NCI-H146 (cell line): Measurements from ENCODE around the gene TRIM28.

Experiments
- DNase-seq: peaks from one replicate; lab custom pipeline; 2025; lab: John Stamatoyannopoulos, UW

The TRIM28 gene

DNA sequence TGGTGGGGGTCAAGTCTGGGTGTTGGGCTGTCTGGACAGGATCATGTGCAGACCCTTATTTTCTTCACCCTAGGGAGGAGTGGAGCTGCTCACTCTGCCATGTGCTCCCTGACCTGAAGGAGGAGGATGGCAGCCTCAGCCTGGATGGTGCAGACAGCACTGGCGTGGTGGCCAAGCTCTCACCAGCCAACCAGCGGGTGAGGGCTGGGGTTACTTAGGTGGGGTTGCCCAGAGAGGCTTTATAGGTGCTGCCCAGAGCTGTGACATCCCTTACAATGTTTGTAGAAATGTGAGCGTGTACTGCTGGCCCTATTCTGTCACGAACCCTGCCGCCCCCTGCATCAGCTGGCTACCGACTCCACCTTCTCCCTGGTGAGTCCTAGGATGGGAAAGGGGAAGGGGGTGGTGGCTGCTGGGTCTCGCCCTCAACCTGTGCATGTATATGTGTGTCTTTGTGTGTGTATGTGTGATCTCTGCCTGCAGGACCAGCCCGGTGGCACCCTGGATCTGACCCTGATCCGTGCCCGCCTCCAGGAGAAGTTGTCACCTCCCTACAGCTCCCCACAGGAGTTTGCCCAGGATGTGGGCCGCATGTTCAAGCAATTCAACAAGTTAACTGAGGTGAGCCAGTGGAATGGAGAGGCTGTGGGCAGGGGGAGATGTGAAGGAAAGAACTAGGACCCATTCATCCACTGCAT, 5.9 kb downstream of the TRIM28 start:
- no peak for DNase-seq

DNA sequence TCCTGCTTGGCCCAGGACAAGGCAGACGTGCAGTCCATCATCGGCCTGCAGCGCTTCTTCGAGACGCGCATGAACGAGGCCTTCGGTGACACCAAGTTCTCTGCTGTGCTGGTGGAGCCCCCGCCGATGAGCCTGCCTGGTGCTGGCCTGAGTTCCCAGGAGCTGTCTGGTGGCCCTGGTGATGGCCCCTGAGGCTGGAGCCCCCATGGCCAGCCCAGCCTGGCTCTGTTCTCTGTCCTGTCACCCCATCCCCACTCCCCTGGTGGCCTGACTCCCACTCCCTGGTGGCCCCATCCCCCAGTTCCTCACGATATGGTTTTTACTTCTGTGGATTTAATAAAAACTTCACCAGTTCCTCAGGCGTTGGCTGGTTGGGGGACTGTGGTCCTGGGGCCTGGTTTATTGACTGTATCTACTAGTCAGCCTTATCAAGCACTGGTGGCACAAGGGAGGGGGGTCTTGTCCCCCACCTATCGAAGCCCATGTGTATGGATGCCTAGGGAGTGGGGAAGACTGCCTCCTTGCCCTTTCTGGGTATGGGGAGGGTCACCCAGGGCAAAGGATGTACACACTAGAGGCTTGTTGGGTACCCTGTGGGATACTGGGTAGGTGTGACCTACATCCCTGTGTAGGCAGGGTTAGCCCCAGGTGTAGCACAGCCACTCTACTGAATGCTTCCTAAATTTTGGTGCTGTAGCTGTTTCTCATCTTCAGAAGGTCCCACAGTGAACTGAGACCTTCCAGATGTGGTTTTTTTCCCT, 6.7 kb downstream of the TRIM28 start:
- no peak for DNase-seq

DNA sequence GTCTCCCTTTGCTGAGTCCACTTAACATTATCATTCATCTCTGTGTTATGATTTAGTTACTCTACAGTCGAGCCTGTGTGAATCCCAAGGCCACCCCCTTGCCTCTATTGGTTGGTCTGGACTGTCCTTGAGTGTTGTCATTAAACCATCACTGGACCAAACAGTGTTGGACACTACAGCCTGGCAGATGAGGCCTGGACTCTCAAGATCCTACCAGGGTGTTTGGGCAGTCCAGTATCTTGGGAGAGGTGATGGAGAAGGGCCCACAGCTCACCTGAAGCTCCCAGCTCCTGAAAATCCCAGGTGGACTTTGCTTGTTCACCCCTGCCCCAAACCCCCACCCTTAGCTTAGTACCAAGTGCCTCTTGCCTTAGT, 7.2 kb downstream of the TRIM28 start:
- no peak for DNase-seq

DNA sequence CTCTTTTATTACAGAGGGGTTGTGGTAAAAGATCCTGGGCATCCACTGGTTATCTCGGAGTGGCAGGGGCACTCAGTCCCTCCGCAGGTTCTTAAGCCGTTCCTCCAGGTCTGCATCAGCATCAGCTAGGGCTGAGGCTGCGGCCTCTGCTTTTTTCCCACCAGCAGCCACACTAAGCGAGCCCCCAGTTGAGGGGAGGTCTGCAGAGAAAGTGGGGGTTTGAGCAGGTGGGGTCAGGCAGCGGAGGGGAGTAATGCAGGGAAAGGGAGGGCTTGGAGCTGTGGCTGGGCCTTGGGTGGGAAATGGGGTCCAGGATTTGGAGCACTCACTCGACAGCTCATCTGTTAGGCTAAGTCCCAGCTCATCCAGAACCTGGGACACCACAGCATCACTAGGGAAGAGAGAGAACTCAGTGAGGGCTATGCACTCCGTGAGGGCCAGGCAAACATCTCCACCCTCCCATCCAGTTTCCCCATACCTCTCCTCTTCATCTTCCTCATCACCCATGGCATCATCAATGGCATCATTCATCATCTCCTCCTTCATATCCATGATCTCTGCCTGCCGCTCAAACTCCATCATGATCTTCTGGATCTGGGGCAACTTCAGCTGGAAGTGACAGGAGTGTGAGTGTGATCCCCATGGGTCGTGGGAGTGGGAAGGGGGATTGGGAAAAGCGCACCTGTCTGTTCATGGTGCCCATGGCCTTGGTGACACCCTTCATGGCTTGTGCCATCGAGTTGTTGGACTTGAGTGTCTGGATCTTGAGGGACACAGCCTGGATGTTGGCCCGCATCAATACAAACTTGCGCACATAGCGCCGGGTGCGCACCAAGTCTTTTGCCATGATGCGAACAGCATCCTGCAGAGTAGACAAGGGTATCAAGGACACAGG, 8.0 kb downstream of the TRIM28 start:
- DNase-seq: no peak

DNA sequence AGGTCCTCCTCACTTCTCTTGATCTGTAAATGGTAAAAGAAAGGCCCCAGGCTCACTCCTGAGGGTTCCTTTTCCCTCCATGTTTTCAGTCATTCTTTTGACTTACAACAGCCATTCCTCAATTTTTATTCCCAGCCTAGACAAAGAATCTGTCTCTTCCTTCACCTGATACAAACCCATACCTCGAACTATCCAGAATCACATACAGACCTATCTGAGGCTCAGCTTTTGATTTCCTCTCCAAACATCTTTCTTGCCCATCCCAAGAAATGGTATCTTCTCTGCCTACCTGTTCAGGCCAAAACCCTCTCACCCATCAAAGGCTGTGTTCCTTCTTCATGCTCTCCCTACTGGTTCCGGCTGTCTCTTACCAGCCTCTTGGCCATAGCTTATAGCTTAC, 8.8 kb downstream of the TRIM28 start:
- no peak for DNase-seq

DNA sequence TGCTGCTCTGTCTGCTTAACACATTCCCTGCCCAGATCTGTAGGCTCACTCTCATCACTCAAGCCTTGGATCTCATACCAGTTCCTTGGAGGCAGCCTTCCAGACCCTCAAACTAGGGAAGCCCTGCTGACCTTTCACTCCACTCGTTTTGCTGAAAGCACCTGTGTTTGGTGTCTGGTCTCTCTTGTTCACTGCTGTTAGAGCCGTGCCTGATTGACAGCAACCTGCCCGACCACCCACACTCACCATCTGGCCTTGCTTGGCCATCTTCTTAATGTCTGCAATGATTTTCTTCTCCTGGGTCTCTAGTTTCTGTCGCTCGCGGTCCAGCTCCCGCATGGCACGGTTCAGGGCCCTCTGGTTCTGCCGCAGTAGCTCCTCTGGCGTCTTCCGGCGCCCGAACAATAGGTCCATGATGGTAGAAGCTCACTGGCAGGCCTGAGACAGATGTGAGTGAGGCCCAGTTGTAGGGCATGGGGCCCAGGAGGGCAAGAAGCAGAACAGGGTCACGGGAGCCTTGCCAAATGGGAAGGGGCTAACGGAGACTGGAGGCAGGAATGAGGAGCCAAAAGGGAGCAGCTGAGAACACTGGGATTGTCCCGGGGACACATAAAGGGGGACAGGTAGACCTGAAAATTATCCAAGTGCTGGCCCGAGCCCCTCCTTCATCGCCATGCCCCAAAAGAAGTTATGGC, 10.1 kb downstream of the TRIM28 start:
- DNase-seq: no peak

DNA sequence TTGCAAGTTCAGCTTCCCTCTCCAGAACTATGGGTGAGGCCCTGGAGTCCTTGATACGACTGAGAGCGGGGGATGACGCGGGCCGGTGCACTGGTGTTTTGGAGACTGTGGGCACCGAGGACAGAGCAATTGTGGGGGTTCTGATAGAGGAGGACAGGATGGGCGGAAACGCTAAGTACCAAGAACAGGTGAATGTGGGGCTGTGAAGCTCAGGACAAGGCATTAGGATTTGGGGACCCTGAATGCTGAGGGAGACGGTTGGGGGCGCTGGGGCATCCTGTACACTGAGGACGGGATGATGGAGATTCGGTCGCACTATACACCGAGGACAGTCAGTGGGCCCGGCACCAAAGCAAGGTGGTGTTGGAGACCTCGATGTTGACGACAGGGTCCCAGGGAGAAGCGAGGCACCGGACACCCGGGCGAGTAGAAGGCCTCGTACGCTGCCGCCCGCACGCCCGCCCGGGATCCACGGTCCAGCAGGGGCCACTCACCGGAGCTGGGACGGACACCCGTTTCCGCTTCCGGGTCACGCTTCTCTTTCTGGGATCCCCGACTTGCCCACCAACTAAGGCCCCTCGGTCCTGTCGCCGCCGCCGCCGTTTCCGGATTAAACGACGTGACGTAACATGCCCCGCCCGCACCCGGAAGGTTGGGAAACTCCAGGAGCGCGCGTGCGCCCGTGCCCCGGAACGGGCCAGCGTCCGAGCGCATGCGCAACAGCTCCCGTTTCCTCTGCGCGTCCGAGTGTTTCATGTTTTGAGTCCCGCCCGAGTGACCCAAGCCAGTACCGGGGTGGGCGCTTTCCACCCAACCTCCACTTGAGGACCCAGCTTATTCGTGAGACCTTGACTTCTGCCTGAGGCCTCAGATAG, 10.9 kb downstream of the TRIM28 start, which contains the start of gene CHMP2A:
Gene CHMP2A (minus strand): TSS at position 612 of the 875 bp plus-strand sequence. CDS start 893 bp downstream, outside the sequence.
- no peak for DNase-seq

DNA sequence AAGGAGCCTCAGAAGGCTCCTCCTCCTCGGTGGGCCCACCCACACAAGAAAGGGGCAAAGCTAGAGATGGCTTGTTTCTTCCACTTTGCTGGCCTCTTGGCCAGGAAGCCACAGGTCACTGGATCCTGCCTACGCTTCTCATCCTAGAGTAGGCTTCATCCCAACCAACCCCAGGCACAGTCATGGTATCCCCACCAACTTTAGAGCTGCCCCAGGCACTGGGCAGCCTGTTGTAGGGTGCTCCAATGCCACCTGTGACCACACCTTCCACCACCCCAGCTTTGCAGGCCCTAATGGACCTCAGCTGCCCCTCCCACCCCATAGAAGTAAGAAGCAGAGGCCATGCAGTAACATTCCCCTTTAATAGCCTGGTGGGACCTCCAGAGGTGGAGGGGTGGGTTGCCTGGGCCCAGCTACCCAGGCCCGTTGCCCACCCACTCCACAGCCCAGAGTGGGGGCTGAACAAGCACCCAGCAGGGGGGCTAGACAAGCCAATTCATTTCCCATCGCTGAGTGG, 11.6 kb downstream of the TRIM28 start:
- DNase-seq: no peak

DNA sequence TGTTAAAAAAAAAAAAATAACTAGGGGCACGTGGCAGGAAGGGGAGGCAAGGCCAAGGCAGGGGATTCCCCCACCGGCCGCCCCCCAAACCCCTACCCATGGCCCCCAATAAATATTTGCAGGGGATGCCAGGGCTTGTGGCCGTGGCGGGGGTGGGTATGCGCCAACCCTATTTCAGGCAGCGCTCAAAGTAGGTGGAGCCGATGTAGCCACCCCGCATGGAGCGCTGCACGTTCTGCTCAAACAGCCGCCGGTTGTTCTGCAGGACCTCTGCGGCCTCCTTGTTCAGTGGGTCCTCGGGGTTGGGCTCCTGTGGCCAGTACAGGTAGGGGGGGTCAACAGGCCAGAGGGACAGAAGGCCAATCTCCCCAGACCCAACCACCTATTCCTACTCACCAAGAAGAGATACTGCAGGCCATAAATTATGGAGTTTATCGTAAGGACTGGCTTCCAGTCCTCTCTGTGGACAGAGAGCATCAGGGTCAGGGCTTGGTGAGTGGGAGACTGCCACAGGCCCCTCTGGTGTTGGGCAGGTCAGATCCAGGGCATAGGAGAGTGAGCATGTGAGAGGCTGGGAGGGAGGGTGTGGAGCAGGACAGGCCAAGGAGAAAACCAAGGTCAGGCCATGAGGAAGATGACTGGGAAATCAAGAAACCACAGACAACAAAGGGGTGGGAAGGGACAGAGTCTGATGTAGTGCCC, 12.2 kb downstream of the TRIM28 start:
- DNase-seq: no peak

DNA sequence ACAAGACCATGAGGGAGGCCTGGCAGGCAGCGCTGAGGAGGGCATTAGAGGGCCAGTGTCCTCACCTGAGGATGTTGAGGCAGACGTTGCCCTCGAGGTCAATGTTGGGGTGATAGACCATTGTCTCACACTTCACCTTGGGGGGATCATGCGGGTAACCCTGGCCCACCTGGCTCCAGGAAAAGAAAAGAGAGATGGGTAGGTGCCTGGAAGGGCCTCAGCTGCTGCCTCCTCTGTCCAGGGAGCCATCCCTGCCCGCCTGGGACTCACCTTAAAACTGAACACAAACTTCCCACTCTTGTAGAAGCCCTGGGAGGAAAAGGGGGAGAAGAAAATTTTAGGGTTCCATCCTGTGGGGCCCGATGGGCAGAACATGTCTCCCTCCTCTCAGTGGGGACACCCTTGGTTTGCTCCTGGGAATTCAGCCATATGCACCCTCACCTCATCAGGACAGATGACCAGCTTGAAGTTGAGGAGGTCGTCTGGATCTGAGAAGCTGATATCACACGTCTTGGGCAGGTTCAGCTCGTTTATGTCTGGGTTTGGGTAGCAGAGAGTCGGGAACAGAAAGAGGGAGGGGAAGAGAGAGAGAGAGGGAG, 12.9 kb downstream of the TRIM28 start:
- no peak for DNase-seq

DNA sequence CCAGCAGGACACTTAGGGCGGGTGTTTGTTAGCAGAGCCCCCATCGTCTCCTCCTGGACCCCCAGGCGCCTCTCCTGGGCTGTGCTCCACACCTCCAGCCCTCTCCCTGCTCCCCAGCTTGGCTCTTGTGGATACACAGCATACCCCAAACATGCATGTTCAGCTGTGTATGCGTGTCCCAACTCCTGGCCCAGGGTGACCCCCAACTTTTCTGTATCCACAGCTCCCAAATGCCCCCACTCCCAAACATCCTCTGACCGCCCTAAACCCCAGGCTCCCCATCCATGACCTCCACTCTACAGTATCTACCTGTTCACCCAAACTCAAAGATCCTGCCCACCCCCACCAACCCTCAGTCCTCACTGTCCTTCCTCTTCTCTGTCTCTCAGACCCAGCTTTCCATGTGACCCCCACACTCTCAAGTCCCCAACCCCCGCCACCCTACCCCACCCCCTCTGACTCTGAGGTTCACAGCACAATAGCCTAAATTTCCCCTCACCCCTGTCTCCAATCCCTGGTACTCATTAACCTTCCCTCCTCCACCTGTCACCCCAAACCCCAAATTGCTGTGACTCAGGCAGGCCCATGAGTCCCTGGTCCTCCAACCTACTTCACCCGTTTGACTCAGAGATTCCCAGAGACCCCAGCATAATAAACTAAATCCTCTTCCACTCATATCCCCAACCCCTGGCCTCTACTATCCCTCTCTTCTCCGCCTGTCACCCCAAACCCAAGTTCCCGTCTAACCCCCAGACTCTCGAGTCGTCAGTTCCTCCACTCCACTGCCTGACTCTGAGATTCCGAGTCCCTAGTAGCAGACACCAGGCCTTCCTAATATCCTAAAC, 13.6 kb downstream of the TRIM28 start:
- DNase-seq: no peak

DNA sequence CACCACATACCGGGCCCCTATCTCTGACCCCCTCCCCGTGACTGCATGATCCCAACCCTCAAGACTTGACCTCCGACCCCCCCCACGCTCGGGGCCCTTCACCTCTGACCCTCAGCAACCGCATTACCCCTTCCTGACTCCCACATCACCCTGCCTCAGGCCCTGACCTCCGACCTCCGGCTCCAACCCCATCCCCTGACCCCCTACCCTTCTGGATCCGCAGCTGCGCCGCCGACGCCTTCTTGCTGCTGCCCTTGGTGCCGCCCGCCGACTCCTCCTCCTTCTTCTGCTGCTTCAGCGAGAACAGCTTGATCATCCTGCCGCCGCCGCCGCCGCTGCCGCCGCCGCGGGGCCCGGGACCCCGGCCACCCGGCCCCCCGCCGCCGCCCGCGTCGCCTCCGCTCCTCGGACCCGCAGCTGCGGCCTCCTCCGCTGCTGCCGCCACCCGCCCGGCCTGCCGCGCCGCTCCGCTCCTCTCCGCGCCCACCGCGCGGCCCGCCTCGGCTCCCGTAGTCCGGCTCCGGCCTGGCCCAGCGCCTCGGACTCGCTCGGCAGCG, 14.3 kb downstream of the TRIM28 start, which contains the start of gene UBE2M:
Gene UBE2M (minus strand): TSS at position 546 of the 557 bp plus-strand sequence. CDS start 230 bp downstream, at position 316.
- no peak for DNase-seq

DNA sequence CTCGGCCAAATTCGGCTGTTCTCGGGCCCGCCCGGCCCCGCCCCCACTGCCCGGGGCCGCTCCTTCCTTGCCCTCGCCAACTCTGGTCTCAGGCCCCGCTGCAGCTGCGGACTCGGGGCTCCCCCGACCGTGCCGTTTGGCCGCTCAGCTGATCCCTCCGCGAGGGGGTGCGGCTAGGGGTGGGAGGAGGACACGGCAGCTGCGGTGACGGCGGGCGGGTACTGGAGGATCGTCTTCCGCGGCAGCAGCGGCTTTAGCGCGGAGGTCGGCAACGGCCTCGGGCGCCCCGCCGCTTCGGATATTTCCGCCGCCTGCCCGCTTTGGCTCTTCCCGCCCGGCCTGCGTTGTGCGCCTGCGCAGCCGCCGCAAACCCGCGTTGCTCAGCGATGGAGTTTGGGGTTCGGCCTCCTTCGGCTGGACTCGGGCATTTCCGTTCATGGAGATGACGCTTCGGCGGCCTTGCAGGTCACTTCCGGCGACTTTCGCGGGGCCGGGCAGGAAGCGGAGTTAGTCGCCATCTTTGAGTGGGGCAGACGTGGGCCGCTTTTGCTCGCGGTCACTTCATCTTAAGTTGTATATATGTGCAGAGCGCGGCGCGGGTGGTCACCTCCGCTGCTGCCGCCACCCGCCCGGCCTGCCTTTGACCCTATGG, 14.9 kb downstream of the TRIM28 start:
- no peak for DNase-seq

DNA sequence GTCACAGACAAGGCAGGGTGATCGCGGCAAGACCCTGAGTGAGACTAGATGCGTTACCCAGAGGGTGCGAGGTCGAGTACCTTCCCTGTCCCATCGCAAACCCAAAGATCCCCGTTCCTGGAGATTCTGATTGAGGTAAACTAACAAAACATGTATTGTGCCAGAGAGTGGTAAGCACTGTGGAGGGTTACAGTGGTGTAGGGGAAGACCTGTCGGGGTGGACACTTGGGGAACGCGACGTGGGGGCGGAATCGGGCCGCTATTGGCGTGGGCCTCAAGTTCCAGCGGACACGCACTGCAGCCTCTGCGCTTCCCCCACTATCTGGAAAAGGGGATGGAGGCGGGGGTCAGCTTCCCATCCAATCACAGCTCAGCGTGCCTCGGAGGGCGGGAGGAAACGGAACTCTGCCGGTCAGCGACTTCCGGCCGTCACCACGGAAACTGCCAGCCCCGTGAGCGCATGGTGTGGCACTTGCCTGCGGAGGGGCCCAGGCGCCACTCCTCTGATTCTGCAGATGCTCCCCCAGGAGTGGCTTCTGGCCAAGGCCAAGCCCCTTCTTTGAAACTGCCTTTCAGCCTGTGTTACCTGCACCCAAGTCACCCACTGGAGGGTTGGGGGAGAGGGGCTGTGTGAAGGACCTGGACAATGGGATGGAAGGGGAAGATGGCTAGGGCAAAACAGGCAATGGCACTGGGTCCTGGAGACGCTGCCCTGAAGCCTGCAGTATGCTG, 15.6 kb downstream of the TRIM28 start:
- DNase-seq: no peak

DNA sequence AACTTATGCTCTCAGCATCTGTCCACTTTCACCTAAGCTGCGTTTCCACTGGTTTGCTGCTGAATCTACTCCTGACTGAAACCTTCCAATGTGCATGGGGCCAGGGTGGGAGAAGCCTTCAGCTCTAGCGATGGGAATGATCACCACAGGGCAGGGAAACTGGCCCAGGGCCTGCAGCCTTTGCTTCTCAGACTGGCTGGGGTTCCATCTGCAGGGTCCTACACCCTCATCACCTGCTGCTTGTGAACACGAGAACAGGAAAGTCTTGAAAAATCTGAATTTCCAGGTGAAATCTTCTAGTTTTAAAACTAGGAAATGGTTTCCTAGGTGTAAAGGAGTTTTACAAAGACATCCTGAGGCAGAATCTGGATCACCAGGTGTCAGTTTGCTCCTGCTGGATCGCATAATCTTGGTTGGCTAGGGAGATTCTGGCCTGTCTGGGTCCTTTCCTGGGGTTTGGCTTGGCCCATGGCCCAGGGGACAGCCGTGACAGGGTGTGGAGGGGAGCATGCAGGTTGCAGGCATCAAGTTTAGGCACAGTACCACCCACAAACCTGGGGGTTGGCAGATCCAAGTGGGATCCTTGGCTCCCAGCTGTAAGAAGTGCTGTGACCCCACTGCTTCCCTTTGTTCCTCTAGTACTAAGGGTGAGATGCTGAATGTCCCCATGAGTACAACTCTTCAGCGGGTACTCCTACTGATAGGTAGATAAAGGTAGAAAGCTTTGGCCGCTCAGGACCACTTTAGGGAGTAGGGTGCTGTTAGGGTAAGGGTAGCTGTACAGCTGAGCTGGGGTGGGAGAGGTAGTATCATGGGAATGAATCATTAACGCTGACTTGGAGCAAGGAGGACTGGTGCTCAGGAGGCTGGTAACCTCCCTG, 16.4 kb downstream of the TRIM28 start:
- DNase-seq: no peak

DNA sequence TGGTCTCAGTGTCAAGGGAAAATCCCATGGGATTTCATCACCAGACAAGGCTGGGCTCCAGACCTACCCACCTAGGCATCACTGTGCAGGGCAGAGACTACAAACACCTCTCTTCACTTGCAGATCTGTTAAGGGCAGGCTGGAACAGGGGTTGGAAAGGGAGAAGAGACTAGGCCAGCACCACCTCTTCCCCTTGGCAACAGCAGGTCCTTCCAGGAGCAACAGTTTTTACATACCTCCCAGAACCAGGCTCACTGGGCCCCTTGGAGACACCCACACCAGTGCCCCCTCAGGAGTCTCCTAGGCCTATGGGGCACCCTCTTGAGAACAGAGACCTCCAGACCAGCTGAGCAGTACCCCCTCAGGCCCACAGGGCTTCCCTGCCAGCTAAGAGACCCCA, 17.1 kb downstream of the TRIM28 start:
- DNase-seq: no peak
